Measurements from ENCODE around the gene AGBL4.

Gene AGBL4

DNA sequence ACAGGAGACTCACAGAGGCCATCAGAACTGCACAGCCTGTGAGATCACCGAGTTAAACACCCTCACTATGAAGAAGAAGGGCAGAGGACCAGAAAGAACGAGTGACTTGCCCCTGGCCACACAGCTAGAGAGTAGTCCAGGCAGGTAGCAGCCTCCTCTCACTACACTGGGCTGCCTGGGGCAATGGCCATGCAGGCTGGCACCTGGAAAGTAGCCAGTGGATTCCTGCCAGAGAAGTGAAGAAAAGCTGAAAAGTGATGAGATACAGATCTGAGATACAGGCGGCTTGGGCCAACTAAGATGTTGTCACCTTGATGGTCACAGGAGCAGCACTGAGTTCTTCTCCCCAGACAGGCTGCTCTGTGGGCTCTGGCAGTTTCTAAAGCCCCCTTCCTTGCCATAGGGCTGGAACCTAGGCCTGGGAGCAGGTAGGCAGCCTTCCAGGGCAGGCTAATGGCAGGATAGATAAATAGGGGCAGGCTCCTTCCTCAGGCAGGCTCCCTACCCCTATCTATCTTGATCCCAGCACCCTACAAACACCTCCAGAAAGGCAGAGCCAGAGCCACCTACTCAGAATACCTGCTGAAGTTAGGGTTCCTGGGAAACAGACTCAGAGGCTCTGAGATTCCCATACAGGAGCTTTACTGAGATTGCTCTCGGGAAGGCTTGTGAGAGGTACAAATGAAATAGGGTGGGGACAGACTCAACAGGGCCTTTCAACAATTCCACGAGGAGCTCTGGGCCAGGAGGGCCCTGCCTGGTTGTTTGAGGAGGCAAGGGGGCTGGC is 1353.3 kb downstream of the AGBL4 start:
- in situ Hi-C loops (cut with HindIII; ENCODE audit: low sequenced_read_pairs) = no loop called here
- TF ChIP-seq, protein P1, sequence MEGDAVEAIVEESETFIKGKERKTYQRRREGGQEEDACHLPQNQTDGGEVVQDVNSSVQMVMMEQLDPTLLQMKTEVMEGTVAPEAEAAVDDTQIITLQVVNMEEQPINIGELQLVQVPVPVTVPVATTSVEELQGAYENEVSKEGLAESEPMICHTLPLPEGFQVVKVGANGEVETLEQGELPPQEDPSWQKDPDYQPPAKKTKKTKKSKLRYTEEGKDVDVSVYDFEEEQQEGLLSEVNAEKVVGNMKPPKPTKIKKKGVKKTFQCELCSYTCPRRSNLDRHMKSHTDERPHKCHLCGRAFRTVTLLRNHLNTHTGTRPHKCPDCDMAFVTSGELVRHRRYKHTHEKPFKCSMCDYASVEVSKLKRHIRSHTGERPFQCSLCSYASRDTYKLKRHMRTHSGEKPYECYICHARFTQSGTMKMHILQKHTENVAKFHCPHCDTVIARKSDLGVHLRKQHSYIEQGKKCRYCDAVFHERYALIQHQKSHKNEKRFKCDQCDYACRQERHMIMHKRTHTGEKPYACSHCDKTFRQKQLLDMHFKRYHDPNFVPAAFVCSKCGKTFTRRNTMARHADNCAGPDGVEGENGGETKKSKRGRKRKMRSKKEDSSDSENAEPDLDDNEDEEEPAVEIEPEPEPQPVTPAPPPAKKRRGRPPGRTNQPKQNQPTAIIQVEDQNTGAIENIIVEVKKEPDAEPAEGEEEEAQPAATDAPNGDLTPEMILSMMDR (IDR thresholded peaks at IDR 0.05; ENCODE audit: low read depth, low read length) = no peak
- DNase-seq (ENCODE audit: low read depth, low spot score) = no peak
- no peak overlapping the region for H3K4me3 ChIP-seq (ENCODE audit: low read depth, low read length)

DNA sequence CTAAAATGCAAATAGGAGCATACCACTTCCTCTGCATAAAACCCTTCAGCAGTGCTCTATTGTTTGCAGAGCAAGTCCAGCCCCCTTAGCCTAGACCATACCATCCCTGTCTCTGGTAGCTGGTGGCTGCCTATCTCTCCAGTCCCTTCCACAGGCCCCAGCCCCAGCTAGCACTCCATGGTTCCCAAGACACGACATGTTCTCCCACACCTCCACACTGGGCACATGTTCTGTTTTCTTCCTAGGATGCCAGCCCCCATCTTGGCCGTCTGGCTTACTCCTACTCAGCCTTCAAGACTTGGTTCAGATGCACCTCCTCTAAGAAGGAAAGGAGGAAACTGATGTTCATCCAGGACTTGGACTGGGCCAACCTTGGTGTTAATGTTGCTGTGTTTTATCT is 1355.4 kb downstream of the AGBL4 start:
- in situ Hi-C loops (cut with HindIII; ENCODE audit: low sequenced_read_pairs) = no loop called here
- no peak overlapping the region for H3K4me3 ChIP-seq (ENCODE audit: low read depth, low read length)
- DNase-seq (ENCODE audit: low read depth, low spot score) = no peak
- TF ChIP-seq, protein P1 (IDR thresholded peaks at IDR 0.05; ENCODE audit: low read depth, low read length) = no peak

DNA sequence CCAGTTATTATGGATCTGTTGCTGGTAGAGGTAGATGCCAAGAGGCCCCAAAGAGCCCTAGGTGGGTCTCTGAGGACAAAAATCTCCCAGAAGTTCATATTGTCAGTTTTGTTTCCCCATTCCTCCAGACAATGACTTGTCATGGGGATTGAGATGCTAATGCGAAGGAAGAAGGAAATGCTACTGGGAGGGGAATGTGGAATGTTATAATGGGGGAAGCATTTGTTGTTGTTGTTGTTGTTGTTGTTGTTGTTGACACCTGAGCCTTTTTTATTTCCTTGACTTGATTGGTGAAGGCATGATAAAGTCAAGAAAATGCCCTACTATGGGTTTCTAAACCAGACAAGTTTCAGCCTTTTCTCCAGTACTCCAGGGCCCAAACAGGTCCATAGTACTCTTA is 1356.0 kb downstream of the AGBL4 start:
- no peak overlapping the region for H3K4me3 ChIP-seq (ENCODE audit: low read depth, low read length)
- TF ChIP-seq, protein P1 (IDR thresholded peaks at IDR 0.05; ENCODE audit: low read depth, low read length) = no peak
- in situ Hi-C loops (cut with HindIII; ENCODE audit: low sequenced_read_pairs) = no loop called here
- DNase-seq (ENCODE audit: low read depth, low spot score) = no peak

DNA sequence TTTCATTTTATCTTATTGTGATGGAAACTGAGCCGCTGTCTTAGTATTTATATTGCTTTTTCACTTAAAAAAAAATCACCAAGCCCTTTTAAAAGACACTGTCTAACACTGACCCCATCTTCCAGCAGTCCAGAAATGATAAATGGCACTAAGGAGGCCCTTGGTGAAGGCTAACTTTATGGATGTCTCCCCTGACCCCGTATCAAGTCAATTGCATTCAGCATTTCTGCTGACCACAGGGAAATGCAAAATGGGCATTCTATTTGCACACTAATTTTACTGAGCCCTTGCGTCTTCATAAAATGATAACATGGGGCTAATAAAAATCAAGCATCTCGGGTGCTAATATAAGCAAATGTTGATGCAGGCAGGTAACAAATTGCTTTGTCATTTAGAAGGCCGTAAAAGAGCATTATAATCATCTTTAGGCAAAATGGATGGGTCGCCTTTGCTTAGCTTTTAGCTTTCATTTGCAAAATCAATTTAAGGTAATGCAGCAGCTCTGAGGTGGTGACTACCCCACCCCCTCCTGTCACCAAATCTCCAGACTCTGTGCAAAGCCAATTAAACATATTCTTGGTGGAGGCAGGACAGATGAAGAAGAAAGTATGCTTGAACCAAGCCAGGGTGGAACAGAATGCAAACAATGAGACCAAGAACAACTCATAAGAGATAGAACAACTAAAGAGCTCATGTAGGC is 1357.9 kb downstream of the AGBL4 start:
- no peak for DNase-seq (ENCODE audit: low read depth, low spot score)
- TF ChIP-seq, protein P1 (IDR thresholded peaks at IDR 0.05; ENCODE audit: low read depth, low read length) = no peak
- H3K4me3 ChIP-seq (ENCODE audit: low read depth, low read length) = no peak overlapping the region
- in situ Hi-C loops (cut with HindIII; ENCODE audit: low sequenced_read_pairs) = no loop called here

DNA sequence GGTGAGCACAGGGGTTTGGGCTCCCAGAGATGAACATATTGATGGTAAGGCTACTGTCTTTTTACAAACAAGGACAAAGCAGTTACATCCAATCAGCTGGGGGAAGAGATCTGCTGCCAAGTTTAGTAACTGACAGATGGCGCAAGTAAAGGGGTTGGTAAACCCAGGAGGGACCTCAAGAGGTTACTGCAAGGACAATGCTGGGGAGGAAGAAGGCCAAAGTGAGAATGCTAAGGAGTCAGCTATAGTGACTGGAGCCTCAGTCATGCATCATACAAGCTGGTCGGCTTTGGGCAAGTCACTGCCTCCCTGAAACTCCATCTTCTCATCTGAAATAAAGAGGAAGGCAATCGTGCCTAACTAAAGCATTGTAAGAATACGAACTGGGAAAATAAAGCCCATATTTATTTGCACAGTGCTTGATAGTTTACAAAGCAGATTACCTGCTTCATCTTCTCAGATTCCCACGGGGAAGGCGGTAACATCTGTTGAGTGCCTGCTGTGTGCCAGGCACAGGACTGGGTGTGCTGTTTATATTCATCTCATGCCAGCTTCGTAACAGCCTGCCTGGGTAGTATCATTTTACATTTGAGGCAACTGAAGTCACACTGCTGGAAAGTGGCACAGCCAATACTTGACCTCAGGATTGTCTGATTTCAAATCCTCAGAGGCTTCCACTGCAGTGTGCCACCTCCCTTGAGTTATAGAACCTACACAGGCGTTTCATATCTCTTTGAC is 1361.9 kb downstream of the AGBL4 start:
- TF ChIP-seq, protein P1 (IDR thresholded peaks at IDR 0.05; ENCODE audit: low read depth, low read length) = no peak
- H3K4me3 ChIP-seq (ENCODE audit: low read depth, low read length) = no peak overlapping the region
- in situ Hi-C loops (cut with HindIII; ENCODE audit: low sequenced_read_pairs) = no loop called here
- no peak for DNase-seq (ENCODE audit: low read depth, low spot score)

DNA sequence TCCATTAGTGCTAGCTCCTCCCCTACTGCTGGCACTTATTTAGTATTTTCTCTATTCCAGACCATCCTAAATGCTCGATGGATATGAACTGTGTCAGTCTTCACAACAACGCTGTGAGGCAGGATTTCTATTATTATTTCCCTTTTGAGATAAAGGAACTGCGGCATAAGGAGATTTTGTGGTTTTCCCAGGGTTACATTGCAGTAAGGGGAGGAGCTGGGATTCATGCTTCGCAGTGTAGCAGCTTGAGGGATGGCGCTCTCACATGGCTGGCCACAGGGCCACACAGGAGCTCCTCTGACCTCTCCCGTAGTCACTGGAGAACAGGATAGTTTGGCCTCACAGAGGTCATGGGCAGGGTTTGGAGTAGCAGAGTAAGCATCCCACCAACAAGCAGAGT is 1364.0 kb downstream of the AGBL4 start:
- in situ Hi-C loops (cut with HindIII; ENCODE audit: low sequenced_read_pairs) = no loop called here
- TF ChIP-seq, protein P1 (IDR thresholded peaks at IDR 0.05; ENCODE audit: low read depth, low read length) = no peak
- no peak overlapping the region for H3K4me3 ChIP-seq (ENCODE audit: low read depth, low read length)
- DNase-seq (ENCODE audit: low read depth, low spot score) = no peak
